OCI-LY3 (cell line): ENCODE measurements around the gene TFAP2A.

Experiments
- EZH2phosphoT487 ChIP-seq: fragments of 200-600 bp; shearing (Covaris generic); IDR thresholded peaks from 2 replicates; pipeline ENCODE4 v1.6.1; 2018; ENCODE audit warnings: antibody characterized with exemption, mixed run types, low read depth
- TF ChIP-seq, protein P1 (sequence below): fragments of 200-600, 300-600 bp; sonication (generic); IDR thresholded peaks from 2 replicates; pipeline ENCODE4 v1.5.1; 2014; ENCODE audit warnings: antibody characterized with exemption, low read length, low read depth

DNA sequence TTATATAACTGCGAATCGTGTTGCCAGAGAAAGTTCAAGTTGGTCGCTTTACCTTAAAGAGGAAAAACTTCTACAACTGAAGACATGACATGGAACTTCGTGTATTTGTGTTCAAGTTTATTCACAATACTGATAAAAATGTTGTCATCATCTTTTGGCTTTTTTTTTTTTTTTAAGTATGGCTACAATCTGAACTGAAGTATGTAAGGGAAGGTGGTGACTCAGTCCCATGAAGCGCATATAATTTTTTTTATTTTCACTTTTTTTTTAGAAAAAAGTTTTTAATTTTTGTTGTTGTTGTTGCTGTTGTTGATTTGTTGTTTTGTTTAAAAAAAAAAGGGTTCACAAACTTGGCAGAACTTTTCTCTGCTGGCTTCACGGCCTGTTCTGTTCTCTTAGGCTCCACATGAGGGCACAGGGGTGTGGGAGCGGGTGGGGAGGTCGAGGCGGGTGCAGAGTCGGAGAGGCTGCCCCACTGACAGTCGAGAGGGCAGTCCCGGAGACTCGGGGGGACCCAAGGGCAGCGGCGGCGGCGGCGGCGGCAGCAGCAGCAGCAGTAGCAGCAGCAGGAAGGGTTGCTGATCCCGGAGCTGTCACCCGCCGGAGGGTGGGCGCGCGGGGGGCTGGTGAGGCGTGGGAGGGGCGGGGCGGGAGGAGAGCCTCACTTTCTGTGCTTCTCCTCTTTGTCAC, 17.0 kb downstream of the TFAP2A start:
- TF ChIP-seq, protein P1, sequence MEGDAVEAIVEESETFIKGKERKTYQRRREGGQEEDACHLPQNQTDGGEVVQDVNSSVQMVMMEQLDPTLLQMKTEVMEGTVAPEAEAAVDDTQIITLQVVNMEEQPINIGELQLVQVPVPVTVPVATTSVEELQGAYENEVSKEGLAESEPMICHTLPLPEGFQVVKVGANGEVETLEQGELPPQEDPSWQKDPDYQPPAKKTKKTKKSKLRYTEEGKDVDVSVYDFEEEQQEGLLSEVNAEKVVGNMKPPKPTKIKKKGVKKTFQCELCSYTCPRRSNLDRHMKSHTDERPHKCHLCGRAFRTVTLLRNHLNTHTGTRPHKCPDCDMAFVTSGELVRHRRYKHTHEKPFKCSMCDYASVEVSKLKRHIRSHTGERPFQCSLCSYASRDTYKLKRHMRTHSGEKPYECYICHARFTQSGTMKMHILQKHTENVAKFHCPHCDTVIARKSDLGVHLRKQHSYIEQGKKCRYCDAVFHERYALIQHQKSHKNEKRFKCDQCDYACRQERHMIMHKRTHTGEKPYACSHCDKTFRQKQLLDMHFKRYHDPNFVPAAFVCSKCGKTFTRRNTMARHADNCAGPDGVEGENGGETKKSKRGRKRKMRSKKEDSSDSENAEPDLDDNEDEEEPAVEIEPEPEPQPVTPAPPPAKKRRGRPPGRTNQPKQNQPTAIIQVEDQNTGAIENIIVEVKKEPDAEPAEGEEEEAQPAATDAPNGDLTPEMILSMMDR = no peak
- no peak for TF ChIP-seq EZH2phosphoT487
